HG03378 (cell line): ENCODE results near the gene ACSBG1.

Experiments
- ATAC-seq: cut with Tn5 transposase; IDR thresholded peaks from one replicate; pipeline ENCODE4 v1.9.1; 2021; ENCODE audit warnings: mild to moderate bottlenecking, moderate library complexity; ENCODE audit not compliant: unreplicated experiment

ACSBG1 gene

GRCh38 chr15:78133801-78134200 lies 100.6 kb downstream of the ACSBG1 start:
- no peak for ATAC-seq

- no peak for ATAC-seq
These were observed 102.9 kb downstream of the ACSBG1 start, which contains the start of gene CIB2 for GRCh38 chr15:78131295-78132061. CIB2 (minus strand) TSS chr15:78131445; CDS start chr15:78131215, 230 bp downstream.

- no peak for ATAC-seq
These were observed 103.7 kb downstream of the ACSBG1 start for GRCh38 chr15:78130466-78131294.

GRCh38 chr15:78129751-78130287 lies 104.5 kb downstream of the ACSBG1 start:
- ATAC-seq: no peak

GRCh38 chr15:78129077-78129750 lies 105.2 kb downstream of the ACSBG1 start:
- ATAC-seq: no peak

GRCh38 chr15:78127882-78128281 lies 106.5 kb downstream of the ACSBG1 start:
- ATAC-seq: no peak

GRCh38 chr15:78125267-78125666 lies 109.1 kb downstream of the ACSBG1 start:
- no peak for ATAC-seq

- ATAC-seq: no peak
These were observed 113.8 kb downstream of the ACSBG1 start for GRCh38 chr15:78120523-78120922.
